B cell (primary cell): ENCODE results near the gene LHPP. TPM values are rescaled to one million over a fixed set of nuclear protein-coding genes. Genes with fewer than 3 reads are reported as not detected.

Experiments
- ATAC-seq: fragments of 200-7000 bp; cut with Tn5 transposase; one replicate; pipeline ENCODE4 v1.10.0; 2021; ENCODE audit warnings: low read depth, mild to moderate bottlenecking, moderate number of reproducible peaks, moderate library complexity
- CTCF ChIA-PET: fragments of 350-600 bp; sonication (Branson Sonifier 250); formaldehyde crosslinking; loops from one replicate; lab custom pipeline; 2021; ENCODE audit warnings: antibody characterized with exemption, inconsistent platforms; lab: Charles Lee
- POLR2A ChIA-PET: fragments of 350-600 bp; sonication (Branson Sonifier 250); formaldehyde crosslinking; loops from one replicate; lab custom pipeline; 2021; ENCODE audit warnings: antibody characterized with exemption; lab: Charles Lee
- DNase-seq: peaks from one replicate; pipeline ENCODE4 v3.0.0; 2013
- H2AFZ ChIP-seq: 2 replicates; pipeline ENCODE4 v1.6.1; 2012; ENCODE audit warnings: mild to moderate bottlenecking, low read depth, low read length; ENCODE audit not compliant: insufficient read depth, poor library complexity, severe bottlenecking
- H3K27ac ChIP-seq, 2 donors: 1 replicate in 1 of 2; 2 replicates in 1 of 2; pipeline ENCODE4 v1.5.1; 2012 to 2013; ENCODE audit warnings: low read length in 2 of 2, mild to moderate bottlenecking in 2 of 2, moderate library complexity in 1 of 2
- H3K27me3 ChIP-seq, 4 experiments: fragments of 200-600 bp in 1 of 4; sonication (generic) in 1 of 4; replicated peaks in 1 of 4; 1 replicate in 2 of 4; 2 replicates in 2 of 4; pipeline versions ENCODE4 v1.6.1 to v1.7.0; 2013 to 2016; ENCODE audit warnings: low read length in 3 of 4, mild to moderate bottlenecking in 2 of 4, mixed read lengths in 1 of 4, moderate library complexity in 1 of 4; ENCODE audit not compliant: insufficient read depth in 4 of 4, control insufficient read depth in 3 of 4; ENCODE audit errors: control extremely low read depth in 1 of 4
- H3K36me3 ChIP-seq, 2 experiments: replicated peaks in 1 of 2; 1 replicate in 1 of 2; 2 replicates in 1 of 2; pipeline versions ENCODE4 v1.6.1 to v1.7.1; 2013; ENCODE audit warnings: low read length in 1 of 2; ENCODE audit not compliant: insufficient read depth in 2 of 2, control insufficient read depth in 1 of 2; ENCODE audit errors: control extremely low read depth in 1 of 2, extremely low read depth in 1 of 2
- H3K4me1 ChIP-seq, 2 donors: fragments of 200-600 bp in 1 of 2; sonication (generic) in 1 of 2; 1 replicate in 1 of 2; 2 replicates in 1 of 2; pipeline versions ENCODE4 v1.5.1 to v1.6.1; 2013 to 2017; ENCODE audit warnings: low read length in 2 of 2; ENCODE audit not compliant: control insufficient read depth in 2 of 2, insufficient read depth in 2 of 2
- H3K4me2 ChIP-seq: replicated peaks from 2 replicates; pipeline ENCODE3; 2012; ENCODE audit warnings: mild to moderate bottlenecking, low read depth, low read length; ENCODE audit not compliant: poor library complexity, severe bottlenecking
- H3K4me3 ChIP-seq, 5 experiments: fragments of 200-600 bp in 1 of 5; sonication (generic) in 1 of 5; 1 replicate in 3 of 5; 2 replicates in 2 of 5; pipeline versions ENCODE4 v1.5.1 to v1.7.0; 2011 to 2016; ENCODE audit warnings: low read length in 4 of 5, mild to moderate bottlenecking in 4 of 5, low read depth in 2 of 5, control low read depth in 1 of 5, moderate library complexity in 1 of 5; ENCODE audit not compliant: insufficient read depth in 1 of 5; ENCODE audit errors: control extremely low read depth in 1 of 5, extremely low read depth in 1 of 5
- H3K79me2 ChIP-seq: fragments of 200-600 bp; sonication (generic); one replicate; pipeline ENCODE4 v1.6.0; 2016; ENCODE audit warnings: low read length; ENCODE audit not compliant: control insufficient read depth, insufficient read depth
- H3K9ac ChIP-seq: fragments of 200-600 bp; sonication (generic); 2 replicates; pipeline ENCODE4 v1.6.1; 2017; ENCODE audit warnings: mild to moderate bottlenecking, low read length, moderate library complexity
- H3K9me3 ChIP-seq, 3 donors: one replicate each; pipeline versions ENCODE4 v1.6.1 to v1.7.1; 2013; ENCODE audit warnings: low read length in 2 of 3; ENCODE audit not compliant: control insufficient read depth in 2 of 3, insufficient read depth in 1 of 3; ENCODE audit errors: control extremely low read depth in 1 of 3
- H4K20me1 ChIP-seq: 2 replicates; pipeline ENCODE4 v1.6.0; 2012; ENCODE audit warnings: mild to moderate bottlenecking, low read length; ENCODE audit not compliant: insufficient read depth, control insufficient read depth, poor library complexity, severe bottlenecking
- H3K27ac Mint-ChIP-seq: one replicate; pipeline ENCODE4 v1.8.0; 2021; ENCODE audit warnings: mixed read lengths
- H3K27me3 Mint-ChIP-seq: one replicate; pipeline ENCODE4 v1.8.0; 2021; ENCODE audit warnings: mixed read lengths
- H3K4me1 Mint-ChIP-seq: one replicate; pipeline ENCODE4 v1.8.0; 2021; ENCODE audit warnings: mixed read lengths
- H3K4me3 Mint-ChIP-seq: one replicate; pipeline ENCODE4 v1.8.0; 2021; ENCODE audit warnings: mixed read lengths
- H3K9me3 Mint-ChIP-seq: one replicate; pipeline ENCODE4 v1.8.0; 2022; ENCODE audit warnings: mixed read lengths; ENCODE audit not compliant: insufficient read depth
- CTCF ChIP-seq: fragments of 200-600 bp; IDR thresholded peaks from one replicate; pipeline ENCODE4 v1.8.0; 2022; ENCODE audit warnings: antibody characterized with exemption, mild to moderate bottlenecking
- EZH2 ChIP-seq: IDR thresholded peaks from 2 replicates; pipeline ENCODE4 v1.6.1; 2012; ENCODE audit warnings: borderline replicate concordance, low read depth, mild to moderate bottlenecking, moderate library complexity, low read length; ENCODE audit not compliant: insufficient read depth, poor library complexity, severe bottlenecking
- WGBS: methylation state at CpG from one replicate; pipeline ENCODE4 v1.1.5; 2013; ENCODE audit warnings: missing lambda C conversion rate; ENCODE audit not compliant: insufficient coverage; 5-methylcytosine and 5-hydroxymethylcytosine counted together
- intact Hi-C: fragments of 100-400 bp; cut with micrococcal nuclease; formaldehyde crosslinking; loops from one replicate; pipeline ENCODE4 v1.10.0; 2022
- polyA plus RNA-seq: library from polyadenylated mRNA; depleted of rRNA; stranded (reverse); fragments of >200 nt; gene quantifications from 2 replicates; pipeline ENCODE4 v1.2.3, GENCODE V29; 2012
- total RNA-seq, 2 donors: library from RNA; stranded (reverse); fragments of 120-200 nt in 1 of 2; gene quantifications; 1 replicate in 1 of 2; 2 replicates in 1 of 2; pipeline versions ENCODE4 v1.2.3 to v1.2.4, GENCODE V29; 2013 to 2022

LHPP gene
- total and polyA plus RNA-seq, 2 donors (not counting 1 experiment from before 2014, with no cell fraction given) = 60.2 to 83.5 TPM

GRCh38 chr10:124510759-124511158 lies 49.1 kb downstream of the LHPP start:
- no peaks in the 10 kb centered on the region for H3K4me1 Mint-ChIP-seq
- TF ChIP-seq CTCF (no peak), EZH2 (no peak)
- Histone ChIP-seq H3K4me3 (no peak overlapping the region), H3K36me3 (no peaks in the 10 kb centered on the region), H2AFZ (no peak overlapping the region), H3K79me2 (no peaks in the 10 kb centered on the region), H3K4me1 (no peaks in the 10 kb centered on the region), H4K20me1 (no peaks in the 10 kb centered on the region), H3K4me2 (no peak overlapping the region), H3K27me3 (no peaks in the 10 kb centered on the region), H3K27ac (no peak overlapping the region), H3K9me3 (no peaks in the 10 kb centered on the region), H3K9ac (no peak overlapping the region)
- 95% methylated on average over 9 of the region's 10 CpGs for WGBS
- no peak overlapping the region for H3K4me3 Mint-ChIP-seq
- CTCF ChIA-PET = no interaction called here
- ATAC-seq (no peak), DNase-seq (no peak)
- no peaks in the 10 kb centered on the region for H3K9me3 Mint-ChIP-seq
- POLR2A ChIA-PET = no interaction called here
- no peaks in the 10 kb centered on the region for H3K27me3 Mint-ChIP-seq
- intact Hi-C loops = no loop called here
- H3K27ac Mint-ChIP-seq = no peak overlapping the region

GRCh38 chr10:124511205-124512039 lies 49.8 kb downstream of the LHPP start:
- no peak overlapping the region for H3K4me2 ChIP-seq
- H3K9me3 ChIP-seq = no peaks in the 10 kb centered on the region
- no peak overlapping the region for H2AFZ ChIP-seq
- H3K9ac ChIP-seq = no peak overlapping the region
- Mint-ChIP-seq H3K27me3 (no peaks in the 10 kb centered on the region), H3K9me3 (no peaks in the 10 kb centered on the region), H3K4me3 (no peak overlapping the region), H3K27ac (no peak overlapping the region), H3K4me1 (no peaks in the 10 kb centered on the region)
- no peaks in the 10 kb centered on the region for H3K4me1 ChIP-seq
- intact Hi-C loops = no loop called here
- H3K4me3 ChIP-seq = no peak overlapping the region
- no peak for DNase-seq
- no peak for ATAC-seq
- H3K27me3 ChIP-seq = no peaks in the 10 kb centered on the region
- TF ChIP-seq CTCF (no peak), EZH2 (no peak)
- H4K20me1 ChIP-seq = no peaks in the 10 kb centered on the region
- no peaks in the 10 kb centered on the region for H3K36me3 ChIP-seq
- ChIA-PET POLR2A (no interaction called here), CTCF (no interaction called here)
- H3K79me2 ChIP-seq = no peaks in the 10 kb centered on the region
- H3K27ac ChIP-seq = no peak overlapping the region
- 93% methylated on average over 13 of the region's 16 CpGs for WGBS
